Measurements from ENCODE around the gene CSF1. TPM values are rescaled to one million over a fixed set of nuclear protein-coding genes. Genes with fewer than 3 reads are reported as not detected.
"Not testable (repeated sequence)": the region's sequence is repeated elsewhere in the genome, so short reads cannot be mapped to it uniquely, and the experiment has no call there.

The CSF1 gene
- total RNA-seq, 1 donor from 2014 or later: 269 TPM

- peaks cover 5% of the 10 kb centered on the region for H3K4me1 Mint-ChIP-seq (ENCODE audit: low read depth)
- H3K27me3 Mint-ChIP-seq (ENCODE audit: insufficient read depth): peaks cover 5% of the 10 kb centered on the region
- no peak overlapping the region for H3K27ac Mint-ChIP-seq
- H3K9me3 Mint-ChIP-seq: no peaks in the 10 kb centered on the region
- intact Hi-C loops (cut with micrococcal nuclease): no loop called here
- no peaks in the 10 kb centered on the region for H3K36me3 Mint-ChIP-seq (ENCODE audit: low read depth)
- no peak for DNase-seq (ENCODE audit: low spot score)
- no peak overlapping the region for H3K4me3 Mint-ChIP-seq
Observed at GRCh38 chr1:109948285-109948630, 37.6 kb downstream of the CSF1 start.

GRCh38 chr1:109950038-109950437, 39.4 kb downstream of the CSF1 start:
- no peak overlapping the region for H3K27ac Mint-ChIP-seq
- peaks cover 6% of the 10 kb centered on the region for H3K27me3 Mint-ChIP-seq (ENCODE audit: insufficient read depth)
- intact Hi-C loops (cut with micrococcal nuclease): no loop called here
- no peaks in the 10 kb centered on the region for H3K4me1 Mint-ChIP-seq (ENCODE audit: low read depth)
- H3K4me3 Mint-ChIP-seq: no peak overlapping the region
- no peak for DNase-seq (ENCODE audit: low spot score)
- no peaks in the 10 kb centered on the region for H3K9me3 Mint-ChIP-seq
- no peaks in the 10 kb centered on the region for H3K36me3 Mint-ChIP-seq (ENCODE audit: low read depth)

- Mint-ChIP-seq H3K9me3 (no peaks in the 10 kb centered on the region), H3K4me1 (ENCODE audit: low read depth) (no peaks in the 10 kb centered on the region), H3K4me3 (no peak overlapping the region), H3K27me3 (ENCODE audit: insufficient read depth) (peaks cover 10% of the 10 kb centered on the region), H3K36me3 (ENCODE audit: low read depth) (no peaks in the 10 kb centered on the region), H3K27ac (no peak overlapping the region)
- DNase-seq (ENCODE audit: low spot score): no peak
- intact Hi-C loops (cut with micrococcal nuclease): no loop called here
Observed at GRCh38 chr1:109950509-109950908, 39.9 kb downstream of the CSF1 start.

- H3K27ac Mint-ChIP-seq; DNase-seq (ENCODE audit: low spot score); H3K36me3 Mint-ChIP-seq (ENCODE audit: low read depth); H3K9me3 Mint-ChIP-seq; intact Hi-C loops (cut with micrococcal nuclease); H3K4me3 Mint-ChIP-seq; H3K4me1 Mint-ChIP-seq (ENCODE audit: low read depth): not testable (repeated sequence)
- H3K27me3 Mint-ChIP-seq (ENCODE audit: insufficient read depth): peaks cover 13% of the 10 kb centered on the region
Observed at GRCh38 chr1:109951501-109951900, 40.9 kb downstream of the CSF1 start.

- Mint-ChIP-seq H3K36me3 (ENCODE audit: low read depth) (no peaks in the 10 kb centered on the region), H3K9me3 (no peaks in the 10 kb centered on the region), H3K27me3 (ENCODE audit: insufficient read depth) (peaks cover 18% of the 10 kb centered on the region), H3K4me3 (no peak overlapping the region), H3K4me1 (ENCODE audit: low read depth) (no peaks in the 10 kb centered on the region), H3K27ac (no peak overlapping the region)
- no peak for DNase-seq (ENCODE audit: low spot score)
- intact Hi-C loops (cut with micrococcal nuclease): no loop called here
Observed at GRCh38 chr1:109954041-109954512, 43.4 kb downstream of the CSF1 start.

- intact Hi-C loops (cut with micrococcal nuclease): no loop called here
- no peaks in the 10 kb centered on the region for H3K9me3 Mint-ChIP-seq
Observed at GRCh38 chr1:109959632-109959973, 49.0 kb downstream of the CSF1 start.

GRCh38 chr1:109959974-109960744, 49.5 kb downstream of the CSF1 start:
- intact Hi-C loops (cut with micrococcal nuclease): no loop called here
- H3K36me3 Mint-ChIP-seq (ENCODE audit: low read depth): no peaks in the 10 kb centered on the region
- DNase-seq (ENCODE audit: low spot score): no peak
- H3K4me3 Mint-ChIP-seq: no peak overlapping the region
- peak overlapping the region; percentile 27 for H3K27ac Mint-ChIP-seq
- no peaks in the 10 kb centered on the region for H3K4me1 Mint-ChIP-seq (ENCODE audit: low read depth)
- H3K27me3 Mint-ChIP-seq (ENCODE audit: insufficient read depth): peaks cover 33% of the 10 kb centered on the region
- H3K9me3 Mint-ChIP-seq: peaks cover 2% of the 10 kb centered on the region

More at GRCh38 chr1:109959632-109959973, 49.0 kb downstream of the CSF1 start:
- Mint-ChIP-seq H3K36me3 (ENCODE audit: low read depth) (no peaks in the 10 kb centered on the region), H3K4me3 (no peak overlapping the region), H3K27ac (no peak overlapping the region), H3K27me3 (ENCODE audit: insufficient read depth) (peaks cover 32% of the 10 kb centered on the region), H3K4me1 (ENCODE audit: low read depth) (no peaks in the 10 kb centered on the region)
- DNase-seq (ENCODE audit: low spot score): no peak

- Mint-ChIP-seq H3K4me1 (ENCODE audit: low read depth) (no peaks in the 10 kb centered on the region), H3K36me3 (ENCODE audit: low read depth) (no peaks in the 10 kb centered on the region), H3K27ac (peak overlapping the region; percentile 27), H3K4me3 (no peak overlapping the region), H3K27me3 (ENCODE audit: insufficient read depth) (peaks cover 34% of the 10 kb centered on the region), H3K9me3 (peaks cover 7% of the 10 kb centered on the region)
- no peak for DNase-seq (ENCODE audit: low spot score)
- intact Hi-C loops (cut with micrococcal nuclease): no loop called here
Observed at GRCh38 chr1:109960745-109961094, 50.1 kb downstream of the CSF1 start.

- Mint-ChIP-seq H3K4me1 (ENCODE audit: low read depth) (no peaks in the 10 kb centered on the region), H3K36me3 (ENCODE audit: low read depth) (no peaks in the 10 kb centered on the region), H3K27me3 (ENCODE audit: insufficient read depth) (peaks cover 39% of the 10 kb centered on the region), H3K4me3 (no peak overlapping the region), H3K9me3 (peaks cover 7% of the 10 kb centered on the region), H3K27ac (no peak overlapping the region)
- intact Hi-C loops (cut with micrococcal nuclease): no loop called here
- DNase-seq (ENCODE audit: low spot score): no peak
Observed at GRCh38 chr1:109963864-109964263, 53.2 kb downstream of the CSF1 start.

- Mint-ChIP-seq H3K27me3 (ENCODE audit: insufficient read depth) (peaks cover 51% of the 10 kb centered on the region), H3K9me3 (peaks cover 7% of the 10 kb centered on the region), H3K36me3 (ENCODE audit: low read depth) (no peaks in the 10 kb centered on the region), H3K27ac (no peak overlapping the region), H3K4me3 (no peak overlapping the region), H3K4me1 (ENCODE audit: low read depth) (no peaks in the 10 kb centered on the region)
- intact Hi-C loops (cut with micrococcal nuclease): no loop called here
- DNase-seq (ENCODE audit: low spot score): no peak
Observed at GRCh38 chr1:109969146-109969829, 58.6 kb downstream of the CSF1 start.

- Mint-ChIP-seq H3K36me3 (ENCODE audit: low read depth) (no peaks in the 10 kb centered on the region), H3K27me3 (ENCODE audit: insufficient read depth) (peaks cover 52% of the 10 kb centered on the region), H3K4me3 (no peak overlapping the region), H3K27ac (no peak overlapping the region), H3K4me1 (ENCODE audit: low read depth) (no peaks in the 10 kb centered on the region), H3K9me3 (peaks cover 7% of the 10 kb centered on the region)
- intact Hi-C loops (cut with micrococcal nuclease): no loop called here
- no peak for DNase-seq (ENCODE audit: low spot score)
Observed at GRCh38 chr1:109969907-109970306, 59.3 kb downstream of the CSF1 start.

GRCh38 chr1:109971559-109971958, 60.9 kb downstream of the CSF1 start:
- Mint-ChIP-seq H3K27ac (no peak overlapping the region), H3K27me3 (ENCODE audit: insufficient read depth) (peaks cover 46% of the 10 kb centered on the region), H3K4me3 (no peak overlapping the region), H3K9me3 (no peaks in the 10 kb centered on the region), H3K4me1 (ENCODE audit: low read depth) (no peaks in the 10 kb centered on the region), H3K36me3 (ENCODE audit: low read depth) (no peaks in the 10 kb centered on the region)
- no peak for DNase-seq (ENCODE audit: low spot score)
- intact Hi-C loops (cut with micrococcal nuclease): no loop called here

- H3K27me3 Mint-ChIP-seq (ENCODE audit: insufficient read depth): peaks cover 31% of the 10 kb centered on the region
- H3K9me3 Mint-ChIP-seq: no peaks in the 10 kb centered on the region
- intact Hi-C loops (cut with micrococcal nuclease): no loop called here
- no peaks in the 10 kb centered on the region for H3K4me1 Mint-ChIP-seq (ENCODE audit: low read depth)
- no peaks in the 10 kb centered on the region for H3K36me3 Mint-ChIP-seq (ENCODE audit: low read depth)
- H3K4me3 Mint-ChIP-seq: no peak overlapping the region
- H3K27ac Mint-ChIP-seq: no peak overlapping the region
- DNase-seq (ENCODE audit: low spot score): no peak
Observed at GRCh38 chr1:109974191-109974590, 63.5 kb downstream of the CSF1 start.
